WTC11 (cell line): ENCODE data around the gene SLC13A2. TPM values are rescaled to one million over a fixed set of nuclear protein-coding genes. Genes with fewer than 3 reads are reported as not detected.

ENCODE experiments used
- ATAC-seq: fragments of 200-7000 bp; cut with Tn5 transposase; 2 replicates; pipeline ENCODE4 v1.10.0; 2021; ENCODE audit warnings: mild to moderate bottlenecking, moderate library complexity
- CTCF ChIA-PET: fragments of 300-600 bp; sonication (Branson Sonifier 250); formaldehyde crosslinking; loops from one replicate; lab custom pipeline; 2021; ENCODE audit warnings: antibody characterized with exemption; lab: Charles Lee
- POLR2A ChIA-PET: fragments of 350-600 bp; sonication (Branson Sonifier 250); formaldehyde crosslinking; loops from one replicate; lab custom pipeline; 2021; ENCODE audit warnings: antibody characterized with exemption; lab: Charles Lee
- DNase-seq: peaks from one replicate; pipeline ENCODE4 v3.0.0; 2021; ENCODE audit warnings: low spot score
- H3K27ac Mint-ChIP-seq: 2 replicates; pipeline ENCODE4 v1.8.0; 2021; ENCODE audit warnings: mixed read lengths
- H3K27me3 Mint-ChIP-seq: 2 replicates; pipeline ENCODE4 v1.8.0; 2021; ENCODE audit warnings: low read depth, mild to moderate bottlenecking, moderate library complexity, mixed read lengths
- H3K36me3 Mint-ChIP-seq: 2 replicates; pipeline ENCODE4 v1.8.0; 2021; ENCODE audit warnings: mixed read lengths
- H3K4me1 Mint-ChIP-seq: 2 replicates; pipeline ENCODE4 v1.8.0; 2022; ENCODE audit warnings: mixed read lengths
- H3K4me3 Mint-ChIP-seq: 2 replicates; pipeline ENCODE4 v1.8.0; 2021; ENCODE audit warnings: mild to moderate bottlenecking, moderate library complexity, mixed read lengths
- H3K9me3 Mint-ChIP-seq: 2 replicates; pipeline ENCODE4 v1.8.0; 2021; ENCODE audit warnings: mixed read lengths
- ATF2 ChIP-seq: sonication (generic); formaldehyde crosslinking; IDR thresholded peaks from 2 replicates; pipeline ENCODE4 v1.8.1; 2022; ENCODE audit warnings: low read depth, missing genetic modification reagents, borderline replicate concordance
- CREM ChIP-seq: sonication (generic); formaldehyde crosslinking; IDR thresholded peaks from 2 replicates; pipeline ENCODE4 v1.8.1; 2022; ENCODE audit warnings: mild to moderate bottlenecking, missing genetic modification reagents, moderate library complexity
- E2F1 ChIP-seq: sonication (generic); formaldehyde crosslinking; IDR thresholded peaks from 2 replicates; pipeline ENCODE4 v1.8.0; 2022; ENCODE audit warnings: mild to moderate bottlenecking, missing genetic modification reagents
- KAT7 ChIP-seq: sonication (generic); formaldehyde crosslinking; IDR thresholded peaks from 2 replicates; pipeline ENCODE4 v1.8.1; 2023; ENCODE audit warnings: missing genetic modification reagents, mild to moderate bottlenecking, borderline replicate concordance
- NFE2L1 ChIP-seq: sonication (generic); formaldehyde crosslinking; IDR thresholded peaks from 2 replicates; pipeline ENCODE4 v1.8.1; 2023; ENCODE audit warnings: missing genetic modification reagents
- NFYB ChIP-seq: sonication (generic); formaldehyde crosslinking; conservative IDR thresholded peaks from 2 replicates; pipeline ENCODE4 v1.8.0; 2022; ENCODE audit warnings: low read depth, missing genetic modification reagents
- NR3C1 ChIP-seq: sonication (generic); formaldehyde crosslinking; conservative IDR thresholded peaks from 2 replicates; pipeline ENCODE4 v1.8.1; 2023; ENCODE audit warnings: low read depth, mild to moderate bottlenecking, missing genetic modification reagents
- PRDM15 ChIP-seq: sonication (generic); formaldehyde crosslinking; IDR thresholded peaks from 2 replicates; pipeline ENCODE4 v1.8.0; 2022; ENCODE audit warnings: missing genetic modification reagents
- SMAD4 ChIP-seq: sonication (generic); formaldehyde crosslinking; IDR thresholded peaks from 2 replicates; pipeline ENCODE4 v1.8.0; 2022; ENCODE audit warnings: mild to moderate bottlenecking, missing genetic modification reagents
- USF2 ChIP-seq: sonication (generic); formaldehyde crosslinking; IDR thresholded peaks from 2 replicates; pipeline ENCODE4 v1.8.1; 2023; ENCODE audit warnings: mild to moderate bottlenecking, missing genetic modification reagents, moderate library complexity
- ZBTB43 ChIP-seq: sonication (generic); formaldehyde crosslinking; IDR thresholded peaks from 2 replicates; pipeline ENCODE4 v1.8.1; 2023; ENCODE audit warnings: mild to moderate bottlenecking, missing genetic modification reagents
- ZMAT4 ChIP-seq: fragments of 250-450 bp; sonication (Bioruptor Pico); IDR thresholded peaks from 2 replicates; pipeline ENCODE4 v1.9.0; 2021; ENCODE audit warnings: mild to moderate bottlenecking
- ZNF263 ChIP-seq: sonication (generic); formaldehyde crosslinking; IDR thresholded peaks from 2 replicates; pipeline ENCODE4 v1.8.1; 2022; ENCODE audit warnings: low read depth, mild to moderate bottlenecking, moderate library complexity, missing genetic modification reagents
- ZNF281 ChIP-seq: sonication (generic); formaldehyde crosslinking; IDR thresholded peaks from 2 replicates; pipeline ENCODE4 v1.8.0; 2023; ENCODE audit warnings: mild to moderate bottlenecking, missing genetic modification reagents
- ZNF396 ChIP-seq: fragments of 250-450 bp; sonication (Bioruptor Pico); IDR thresholded peaks from 2 replicates; pipeline ENCODE4 v1.8.0; 2021; ENCODE audit warnings: mild to moderate bottlenecking, moderate library complexity, borderline replicate concordance
- ZSCAN18 ChIP-seq: fragments of 250-450 bp; sonication (Bioruptor Pico); IDR thresholded peaks from 2 replicates; pipeline ENCODE4 v2.1.2; 2022; ENCODE audit warnings: mild to moderate bottlenecking, moderate library complexity
- total RNA-seq: library from RNA; stranded (reverse); gene quantifications from 3 replicates; pipeline ENCODE4 v1.2.3, GENCODE V29; 2021

SLC13A2 gene
- total RNA-seq, 1 experiment from 2014 or later: not detected

- POLR2A ChIA-PET: no interaction called here
Observed at GRCh38 chr17:28511858-28512461, 38.5 kb downstream of the SLC13A2 start.

GRCh38 chr17:28513476-28513875, 40.0 kb downstream of the SLC13A2 start:
- Mint-ChIP-seq H3K36me3 (no peaks in the 10 kb centered on the region), H3K4me3 (no peak overlapping the region), H3K27ac (no peak overlapping the region), H3K4me1 (peaks cover 3% of the 10 kb centered on the region; the same call in 1 of the 2 replicates), H3K27me3 (peaks cover 8% of the 10 kb centered on the region), H3K9me3 (peaks cover 18% of the 10 kb centered on the region)
- DNase-seq (no peak), ATAC-seq (no peak)
- ChIA-PET POLR2A (no interaction called here), CTCF (interaction anchor here (1.4 kb wide), 1 partner anchor 9 kb away, joined by 3 read pairs; no protein-coding TSS in a partner anchor)
- TF ChIP-seq KAT7 (CRISPR knock-in tag) (no peak), ZSCAN18 (CRISPR knock-in tag) (no peak)

More at GRCh38 chr17:28511858-28512461, 38.5 kb downstream of the SLC13A2 start:
- Mint-ChIP-seq H3K27ac (no peak overlapping the region), H3K9me3 (peaks cover 15% of the 10 kb centered on the region), H3K4me3 (no peak overlapping the region), H3K4me1 (peaks cover 10% of the 10 kb centered on the region), H3K36me3 (no peaks in the 10 kb centered on the region), H3K27me3 (peaks cover 12% of the 10 kb centered on the region)
- CTCF ChIA-PET: interaction anchor here (1.0 to 1.8 kb wide), 4 partner anchors 8 to 95 kb away, joined by 3 to 5 read pairs (median 4); no protein-coding TSS in a partner anchor
- TF ChIP-seq ZNF396 (CRISPR knock-in tag) (no peak), NR3C1 (CRISPR knock-in tag) (no peak), NFE2L1 (no peak), ZMAT4 (CRISPR knock-in tag) (no peak), PRDM15 (CRISPR knock-in tag) (no peak), ATF2 (CRISPR knock-in tag) (no peak), NFYB (CRISPR knock-in tag) (no peak), ZNF263 (CRISPR knock-in tag) (no peak), SMAD4 (CRISPR knock-in tag) (no peak), KAT7 (CRISPR knock-in tag) (no peak)
- no peak for DNase-seq
- ATAC-seq: no peak

- Mint-ChIP-seq H3K36me3 (no peaks in the 10 kb centered on the region), H3K27ac (no peak overlapping the region), H3K4me3 (no peak overlapping the region), H3K27me3 (peaks cover 7% of the 10 kb centered on the region), H3K9me3 (peaks cover 18% of the 10 kb centered on the region), H3K4me1 (no peaks in the 10 kb centered on the region)
- ChIA-PET POLR2A (no interaction called here), CTCF (no interaction called here)
- no peak for DNase-seq
- TF ChIP-seq USF2 (CRISPR knock-in tag) (no peak), CREM (CRISPR knock-in tag) (no peak), ZNF281 (no peak), E2F1 (CRISPR knock-in tag) (no peak), ZBTB43 (no peak)
- ATAC-seq: no peak
Observed at GRCh38 chr17:28514561-28515002, 41.1 kb downstream of the SLC13A2 start.
